Neutrophil (primary cell): Measurements from ENCODE around the gene CFL1.
A peak's percentile ranks its signal among the peaks of the same experiment; 100 is the strongest.

Experiments used
- H3K27ac ChIP-seq: fragments of 200-600 bp; sonication (generic); 2 replicates; pipeline ENCODE4 v1.5.1; 2016; ENCODE audit warnings: mild to moderate bottlenecking, moderate library complexity
- H3K27me3 ChIP-seq: fragments of 200-600 bp; sonication (generic); 2 replicates; pipeline ENCODE4 v1.6.0; 2016; ENCODE audit warnings: mild to moderate bottlenecking
- H3K36me3 ChIP-seq: fragments of 200-600 bp; sonication (generic); 2 replicates; pipeline ENCODE4 v1.5.1; 2017
- H3K4me1 ChIP-seq, 2 experiments: fragments of 200-600 bp in 1 of 2; sonication (generic) in 1 of 2; 1 replicate in 1 of 2; 2 replicates in 1 of 2; pipeline versions ENCODE4 v1.5.1 to v1.6.1; 2013 to 2016; ENCODE audit warnings: low read depth in 1 of 2, low read length in 1 of 2, mild to moderate bottlenecking in 1 of 2, moderate library complexity in 1 of 2; ENCODE audit not compliant: control insufficient read depth in 1 of 2, insufficient read depth in 1 of 2
- H3K4me3 ChIP-seq, 2 experiments: fragments of 200-600 bp in 1 of 2; sonication (generic) in 1 of 2; 1 replicate in 1 of 2; 2 replicates in 1 of 2; pipeline ENCODE4 v1.5.1; 2013 to 2016; ENCODE audit warnings: low read depth in 1 of 2, low read length in 1 of 2, mild to moderate bottlenecking in 1 of 2, moderate library complexity in 1 of 2
- H3K9me3 ChIP-seq: fragments of 200-600 bp; sonication (generic); 2 replicates; pipeline ENCODE4 v1.5.1; 2016
- TF ChIP-seq, protein P1 (sequence below): fragments of 200-600 bp; sonication (generic); IDR thresholded peaks from 2 replicates; pipeline ENCODE4 v1.5.1; 2016; ENCODE audit warnings: antibody characterized with exemption

Gene CFL1

DNA sequence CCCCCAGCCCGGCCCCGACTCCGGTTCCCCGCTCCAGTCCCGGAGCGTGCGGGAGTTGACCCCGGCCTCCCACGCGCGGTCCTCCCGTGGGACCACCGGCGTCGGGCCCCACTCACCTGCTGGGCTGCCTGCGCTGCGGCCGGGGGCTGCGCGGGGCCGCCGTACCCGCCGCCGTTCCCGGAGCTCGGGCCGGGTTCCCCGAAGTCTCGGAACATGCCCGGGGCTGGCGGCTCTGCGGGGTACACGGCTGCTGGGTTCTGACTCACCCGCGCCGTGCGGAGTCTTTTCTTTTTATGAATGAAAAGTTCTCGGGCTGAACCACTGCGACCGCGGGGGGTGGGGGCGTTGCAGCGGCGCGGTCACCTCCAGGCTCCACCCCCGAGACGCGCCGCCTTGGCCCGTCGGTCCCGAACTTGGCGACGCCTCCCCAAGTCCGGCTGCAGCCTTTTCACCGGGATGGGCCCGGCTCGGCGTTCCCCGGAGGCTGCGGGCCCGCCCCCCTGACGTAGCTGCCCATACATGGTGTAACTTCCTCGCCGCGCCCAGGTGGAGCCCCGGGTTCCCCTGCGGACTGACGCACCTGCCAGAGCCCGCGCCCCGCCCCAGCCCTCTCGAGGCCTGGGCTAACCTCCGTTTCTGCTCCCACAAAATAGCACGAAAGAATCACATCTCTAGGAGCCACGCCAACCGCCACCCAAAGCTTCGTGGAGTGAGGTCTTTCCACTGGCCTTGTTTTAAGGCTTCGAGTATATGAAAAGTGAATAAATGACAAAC lies 42.3 kb upstream of the CFL1 start, which contains the start of gene FOSL1:
Gene FOSL1 (minus strand): TSS at position 264 of the 774 bp plus-strand sequence. CDS start 49 bp downstream, at position 215.
- Histone ChIP-seq H3K9me3 (no peaks in the 10 kb centered on the region), H3K4me3 (peak within 1 kb of the TSS; percentile 65 to 75), H3K4me1 (peaks cover 21 to 25% of the 10 kb centered on the region in 2 experiments), H3K27me3 (peaks cover 21% of the 10 kb centered on the region), H3K27ac (peak within 1 kb of the TSS; percentile 72), H3K36me3 (no peaks in the 10 kb centered on the region)
- TF ChIP-seq, protein P1, sequence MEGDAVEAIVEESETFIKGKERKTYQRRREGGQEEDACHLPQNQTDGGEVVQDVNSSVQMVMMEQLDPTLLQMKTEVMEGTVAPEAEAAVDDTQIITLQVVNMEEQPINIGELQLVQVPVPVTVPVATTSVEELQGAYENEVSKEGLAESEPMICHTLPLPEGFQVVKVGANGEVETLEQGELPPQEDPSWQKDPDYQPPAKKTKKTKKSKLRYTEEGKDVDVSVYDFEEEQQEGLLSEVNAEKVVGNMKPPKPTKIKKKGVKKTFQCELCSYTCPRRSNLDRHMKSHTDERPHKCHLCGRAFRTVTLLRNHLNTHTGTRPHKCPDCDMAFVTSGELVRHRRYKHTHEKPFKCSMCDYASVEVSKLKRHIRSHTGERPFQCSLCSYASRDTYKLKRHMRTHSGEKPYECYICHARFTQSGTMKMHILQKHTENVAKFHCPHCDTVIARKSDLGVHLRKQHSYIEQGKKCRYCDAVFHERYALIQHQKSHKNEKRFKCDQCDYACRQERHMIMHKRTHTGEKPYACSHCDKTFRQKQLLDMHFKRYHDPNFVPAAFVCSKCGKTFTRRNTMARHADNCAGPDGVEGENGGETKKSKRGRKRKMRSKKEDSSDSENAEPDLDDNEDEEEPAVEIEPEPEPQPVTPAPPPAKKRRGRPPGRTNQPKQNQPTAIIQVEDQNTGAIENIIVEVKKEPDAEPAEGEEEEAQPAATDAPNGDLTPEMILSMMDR, result peak; percentile 35

DNA sequence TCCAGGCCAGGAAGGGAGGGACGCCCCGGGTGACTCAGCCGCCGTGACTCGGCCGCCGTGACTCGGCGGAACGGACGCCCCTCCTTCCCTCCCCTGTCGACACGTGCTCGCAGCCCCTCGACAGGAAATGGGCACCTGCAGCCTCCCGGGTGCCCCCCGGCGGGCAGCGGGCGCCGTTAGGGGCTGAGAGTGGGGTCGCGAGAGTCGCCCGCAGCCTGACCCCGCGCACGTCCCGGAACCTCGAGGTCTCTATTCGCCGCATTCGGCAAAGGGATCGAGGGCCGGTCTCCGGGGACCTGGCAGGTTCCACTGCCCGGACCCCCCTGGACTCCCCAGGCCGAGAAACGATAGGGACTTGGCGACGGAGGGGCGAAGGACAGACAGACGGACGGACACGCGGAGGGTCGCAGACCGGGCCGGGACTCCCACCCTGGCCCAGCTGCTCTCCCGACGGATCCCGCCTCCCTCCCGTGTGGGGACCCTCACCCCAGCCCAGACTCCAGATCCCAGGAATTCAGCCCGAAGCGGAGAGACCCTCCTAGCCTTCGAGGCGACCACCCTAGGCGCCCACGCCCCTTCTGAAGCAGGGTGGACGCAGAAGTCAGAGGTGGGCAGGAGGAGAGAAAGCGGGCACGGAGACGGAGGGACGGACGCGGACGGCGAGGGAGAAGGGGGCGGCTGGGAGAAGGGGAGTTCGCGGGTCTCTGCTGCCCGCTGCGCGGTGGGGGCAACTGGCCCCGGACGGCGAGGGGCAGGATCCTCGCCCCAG lies 41.6 kb upstream of the CFL1 start:
- Histone ChIP-seq H3K36me3 (no peaks in the 10 kb centered on the region), H3K9me3 (no peaks in the 10 kb centered on the region), H3K27ac (peak overlapping the region; percentile 72), H3K27me3 (peaks cover 21% of the 10 kb centered on the region), H3K4me3 (peak overlapping the region; percentile 65 to 75), H3K4me1 (peaks cover 24 to 27% of the 10 kb centered on the region in 2 experiments)
- TF ChIP-seq, protein P1, result no peak

DNA sequence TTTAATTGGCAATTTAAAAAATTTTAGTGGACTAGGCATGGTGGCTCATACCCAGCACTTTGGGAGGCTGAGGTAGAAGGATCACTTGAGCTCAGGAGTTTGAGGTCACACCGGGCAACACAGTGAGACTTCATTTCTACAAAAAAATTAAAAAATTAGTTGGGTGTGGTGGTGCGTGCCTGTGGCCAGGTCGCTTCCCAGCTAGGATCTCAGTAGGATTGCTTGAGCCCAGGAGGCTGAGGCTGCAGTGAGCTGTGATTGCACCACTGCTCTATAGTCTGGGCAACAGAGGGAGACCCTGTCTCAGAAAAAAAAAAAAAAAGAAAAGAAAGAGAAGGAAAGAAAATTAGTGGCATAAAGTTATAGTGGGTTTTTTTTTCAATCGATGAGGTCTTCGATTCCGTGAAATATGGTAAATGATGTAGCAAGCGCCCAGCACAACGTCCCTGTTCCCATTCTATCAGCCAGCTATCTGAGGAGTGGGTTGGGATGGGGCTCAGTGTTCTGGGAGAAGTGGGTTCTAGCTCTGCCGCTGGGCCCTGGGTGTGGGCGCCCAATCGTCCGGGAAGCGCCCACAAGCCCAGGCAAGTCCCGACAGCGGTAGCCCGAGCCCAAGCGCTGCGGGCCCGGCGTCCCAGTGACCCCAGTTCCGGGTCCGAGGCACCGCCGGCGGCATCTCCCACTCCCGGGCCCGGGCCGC lies 40.8 kb upstream of the CFL1 start:
- Histone ChIP-seq H3K9me3 (no peaks in the 10 kb centered on the region), H3K4me3 (peak overlapping the region; percentile 65 to 75), H3K27me3 (peaks cover 21% of the 10 kb centered on the region), H3K4me1 (peaks cover 31 to 34% of the 10 kb centered on the region in 2 experiments), H3K27ac (peak overlapping the region; percentile 72), H3K36me3 (no peaks in the 10 kb centered on the region)
- TF ChIP-seq, protein P1, result no peak

DNA sequence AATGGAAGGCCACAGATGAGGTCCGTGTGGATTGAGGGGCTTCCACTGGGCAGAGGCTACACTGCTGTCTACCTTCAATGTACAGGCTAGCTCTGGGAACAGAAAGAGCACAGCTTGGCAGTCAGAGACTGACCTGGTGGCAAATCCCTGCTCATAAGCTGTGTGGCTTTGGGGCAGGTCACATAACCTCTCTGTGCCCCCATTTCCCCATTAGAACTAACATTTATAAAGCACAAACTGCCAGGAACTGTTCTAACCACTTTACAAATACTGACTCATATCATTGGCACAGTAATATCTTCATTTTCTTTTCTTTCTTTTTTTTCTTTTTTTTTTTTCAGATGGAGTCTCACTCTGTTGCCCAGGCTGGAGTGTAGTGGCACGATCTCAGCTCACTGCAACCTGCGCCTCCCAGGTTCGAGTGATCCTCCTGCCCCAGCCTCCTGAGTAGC lies 39.1 kb upstream of the CFL1 start:
- TF ChIP-seq, protein P1, result no peak
- Histone ChIP-seq H3K27me3 (peaks cover 21% of the 10 kb centered on the region), H3K4me1 (peaks cover 49 to 52% of the 10 kb centered on the region in 2 experiments), H3K9me3 (no peaks in the 10 kb centered on the region), H3K36me3 (no peaks in the 10 kb centered on the region), H3K27ac (no peak overlapping the region), H3K4me3 (no peak overlapping the region)
